ENCODE measurements around the gene GALNT2.

Gene GALNT2

DNA sequence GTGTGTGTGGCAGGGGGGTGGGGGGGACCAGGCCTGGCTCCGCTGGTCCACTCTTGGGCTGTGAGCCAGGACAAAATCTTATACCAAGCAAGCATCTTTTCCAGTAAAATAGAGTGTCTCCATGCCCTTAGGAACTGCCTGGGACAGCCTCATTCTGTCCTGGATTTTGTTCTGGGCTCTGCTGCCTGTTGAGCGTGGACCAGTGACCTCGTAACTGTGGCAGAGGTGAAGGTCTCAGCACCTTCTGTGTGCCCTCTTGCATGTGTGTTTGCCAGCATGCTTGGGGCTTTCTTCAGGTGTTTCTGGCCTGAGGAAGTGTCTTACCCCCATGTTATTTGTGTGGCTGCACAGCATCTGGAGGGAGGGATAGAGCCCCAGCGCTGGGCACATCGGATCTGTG is 45.7 kb downstream of the GALNT2 start:
- DNase-seq (ENCODE audit: low spot score): no peak

DNA sequence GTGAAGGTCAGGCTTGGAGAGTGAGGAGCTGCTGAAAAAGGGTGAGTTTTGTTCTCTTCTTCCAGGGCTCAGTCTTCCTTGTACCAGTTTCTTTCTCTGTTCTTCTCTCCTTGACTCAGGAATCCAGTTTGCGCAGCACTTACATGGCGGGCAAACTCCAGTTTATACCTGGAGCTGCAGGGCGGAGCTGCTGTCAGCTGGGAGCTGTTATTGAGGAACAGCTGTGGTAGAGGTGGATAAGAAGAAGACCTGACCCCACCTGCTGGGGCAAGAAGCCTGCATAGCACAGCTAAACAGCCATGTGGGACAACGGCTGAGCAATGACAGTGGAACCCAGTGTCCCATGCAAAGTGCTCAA is 46.2 kb downstream of the GALNT2 start:
- DNase-seq (ENCODE audit: low spot score): no peak

- DNase-seq (ENCODE audit: low spot score): no peak
Observed at GRCh38 chr1:230113593-230114236, 46.7 kb downstream of the GALNT2 start.

DNA sequence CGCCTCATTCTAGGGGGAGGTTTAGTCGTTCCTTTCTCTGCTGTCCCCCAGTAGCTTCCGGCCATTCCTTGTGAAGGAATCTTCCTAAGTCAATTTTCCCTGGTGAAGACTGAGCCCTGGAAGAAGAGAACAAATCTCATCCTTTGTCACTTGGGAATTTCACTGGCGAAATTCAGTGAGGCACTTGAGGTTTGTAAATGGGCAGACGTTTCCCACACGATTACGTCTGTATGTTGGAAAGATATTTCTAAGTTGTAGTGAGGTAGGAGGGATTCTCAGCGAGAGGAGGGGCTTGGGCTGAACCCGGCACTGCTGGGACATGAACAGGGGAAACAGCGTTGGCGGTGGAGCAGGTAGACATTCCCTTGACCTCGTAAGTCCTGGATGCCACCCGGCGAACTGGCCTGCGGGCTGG is 47.2 kb downstream of the GALNT2 start:
- no peak for DNase-seq (ENCODE audit: low spot score)

- DNase-seq (ENCODE audit: low spot score): no peak
Observed at GRCh38 chr1:230117694-230118093, 50.7 kb downstream of the GALNT2 start.

DNA sequence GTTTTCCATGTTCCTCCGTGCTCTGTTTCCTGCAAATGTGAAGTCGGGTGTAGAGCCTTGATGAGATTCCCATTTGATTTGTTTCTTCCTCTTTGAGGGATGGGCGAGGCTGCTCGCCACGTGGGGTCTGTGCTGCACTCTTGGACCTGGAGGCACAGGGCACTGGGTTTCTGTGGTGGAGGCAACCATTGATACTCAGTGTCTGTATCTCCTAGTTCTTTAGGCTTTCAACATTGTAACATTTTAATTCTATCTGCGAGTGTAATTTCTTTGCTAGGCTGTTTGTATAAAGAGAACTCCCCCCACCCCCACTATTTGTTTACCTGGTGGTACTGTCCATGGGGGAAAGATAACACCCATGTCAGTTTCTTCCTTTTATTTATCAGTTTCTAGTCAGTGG is 52.3 kb downstream of the GALNT2 start:
- no peak for DNase-seq (ENCODE audit: low spot score)

- no peak for DNase-seq (ENCODE audit: low spot score)
Observed at GRCh38 chr1:230120289-230120920, 53.4 kb downstream of the GALNT2 start.

- DNase-seq (ENCODE audit: low spot score): peak; percentile 69
Observed at GRCh38 chr1:230120921-230121381, 53.9 kb downstream of the GALNT2 start.

- no peak for DNase-seq (ENCODE audit: low spot score)
Observed at GRCh38 chr1:230121950-230122349, 54.9 kb downstream of the GALNT2 start.

GRCh38 chr1:230122366-230123279 is 55.6 kb downstream of the GALNT2 start:
- DNase-seq (ENCODE audit: low spot score): no peak

DNA sequence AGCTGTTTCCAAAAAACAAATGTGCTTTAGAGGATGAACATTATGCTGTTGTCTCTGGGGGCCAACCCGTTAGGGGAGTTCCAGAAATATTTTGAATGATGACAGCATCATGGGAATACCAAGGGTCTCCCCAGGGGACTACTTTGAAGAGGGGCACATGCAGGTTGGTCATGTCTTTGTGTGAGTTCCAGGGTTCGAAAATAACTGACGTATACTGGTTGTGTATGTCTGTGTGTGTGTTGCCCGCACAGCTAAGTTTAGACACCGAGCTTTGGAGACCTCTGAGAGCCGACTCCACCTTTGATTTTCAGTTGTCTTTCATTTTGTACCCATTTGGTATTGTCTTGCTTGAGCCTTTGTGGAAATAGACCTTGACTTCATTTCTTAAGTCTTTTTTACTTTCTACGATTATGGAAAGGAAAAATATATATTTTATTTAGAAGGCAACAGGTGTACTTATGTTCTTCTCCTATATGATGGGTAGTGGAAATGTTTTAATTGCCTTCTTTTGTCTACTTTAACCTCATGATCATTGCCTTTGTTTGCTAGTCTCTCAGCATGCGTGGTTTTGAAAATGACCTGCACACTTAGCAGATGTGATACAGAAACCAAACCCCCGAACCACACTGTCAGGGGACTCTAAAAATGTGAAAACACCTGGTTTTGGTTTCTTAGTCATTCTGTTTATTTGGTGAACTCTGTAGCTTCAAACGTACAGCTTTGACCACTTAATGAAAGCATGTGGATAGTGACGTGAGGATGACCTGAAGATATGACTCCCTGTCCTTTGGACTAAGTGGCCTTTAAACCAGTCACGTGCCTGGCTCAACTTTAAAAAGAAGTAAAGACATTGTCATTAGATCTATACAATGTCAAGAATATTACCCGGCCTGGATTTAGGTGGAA is 56.5 kb downstream of the GALNT2 start:
- DNase-seq (ENCODE audit: low spot score): no peak

- DNase-seq (ENCODE audit: low spot score): peak; percentile 51
Observed at GRCh38 chr1:230124186-230125128, 57.4 kb downstream of the GALNT2 start.

- no peak for DNase-seq (ENCODE audit: low spot score)
Observed at GRCh38 chr1:230125141-230125540, 58.1 kb downstream of the GALNT2 start.

- DNase-seq (ENCODE audit: low spot score): no peak
Observed at GRCh38 chr1:230125640-230126528, 58.8 kb downstream of the GALNT2 start.

DNA sequence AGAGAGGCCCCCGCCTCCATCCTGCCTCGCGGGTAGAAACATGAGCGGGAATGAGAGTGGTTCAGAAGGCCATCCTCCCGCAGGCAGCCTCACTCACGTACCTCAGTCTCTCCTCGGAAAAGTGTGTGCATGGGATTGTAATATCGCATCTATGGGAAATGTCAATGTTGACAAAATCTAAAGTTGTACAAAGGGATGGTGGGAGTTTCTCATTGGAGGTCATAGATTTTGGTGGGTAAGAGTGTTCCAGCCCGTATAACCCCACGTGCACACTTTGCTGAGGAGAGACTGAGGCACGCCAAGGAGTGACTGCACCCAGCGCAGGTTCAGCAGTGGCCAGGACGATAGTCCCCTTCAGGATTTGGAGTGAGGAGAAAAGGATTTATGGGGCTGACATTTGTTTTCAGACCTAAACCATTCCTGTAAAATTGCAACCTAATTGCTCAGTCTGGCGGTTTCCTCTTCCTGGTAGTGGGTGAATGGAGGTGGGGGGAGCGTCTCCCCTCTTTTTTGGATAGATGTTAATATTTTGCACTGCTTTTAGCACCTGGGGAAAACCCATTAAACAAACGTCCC is 59.6 kb downstream of the GALNT2 start:
- DNase-seq (ENCODE audit: low spot score): no peak

- DNase-seq (ENCODE audit: low spot score): peak; percentile 99
Observed at GRCh38 chr1:230127105-230128054, 60.3 kb downstream of the GALNT2 start.

GRCh38 chr1:230128569-230129285 is 61.7 kb downstream of the GALNT2 start:
- no peak for DNase-seq (ENCODE audit: low spot score)

Measured in hematopoietic multipotent progenitor cell treated with erythropoietin and hydrocortisone succinate and interleukin-3 and kit ligand, for 15 days (in vitro differentiated cells).